ENCODE results near the gene DKK3.

Gene DKK3

GRCh38 chr11:12029738-12030363 lies 21.4 kb upstream of the DKK3 start:
- DNase-seq, result no peak

GRCh38 chr11:12029119-12029518 lies 20.7 kb upstream of the DKK3 start:
- DNase-seq, result no peak

GRCh38 chr11:12028303-12028702 lies 19.9 kb upstream of the DKK3 start:
- no peak for DNase-seq

GRCh38 chr11:12026331-12027211 lies 18.1 kb upstream of the DKK3 start:
- DNase-seq, result no peak

GRCh38 chr11:12024254-12024926 lies 16.0 kb upstream of the DKK3 start:
- DNase-seq, result no peak

- DNase-seq, result no peak
Observed at GRCh38 chr11:12023015-12023414, 14.6 kb upstream of the DKK3 start.

- DNase-seq, result no peak
Observed at GRCh38 chr11:12020546-12020945, 12.1 kb upstream of the DKK3 start.

GRCh38 chr11:12019866-12020416 lies 11.5 kb upstream of the DKK3 start:
- no peak for DNase-seq

- no peak for DNase-seq
Observed at GRCh38 chr11:12019337-12019736, 10.9 kb upstream of the DKK3 start.

GRCh38 chr11:12017865-12018453 lies 9.5 kb upstream of the DKK3 start:
- DNase-seq, result no peak

- DNase-seq, result no peak
Observed at GRCh38 chr11:12017243-12017678, 8.8 kb upstream of the DKK3 start.

- no peak for DNase-seq
Observed at GRCh38 chr11:12016246-12016645, 7.8 kb upstream of the DKK3 start.

GRCh38 chr11:12015486-12015885 lies 7.1 kb upstream of the DKK3 start:
- no peak for DNase-seq

- DNase-seq, result no peak
Observed at GRCh38 chr11:12013781-12014180, 5.4 kb upstream of the DKK3 start.

GRCh38 chr11:12009617-12010321 lies 1.3 kb upstream of the DKK3 start:
- no peak for DNase-seq

- DNase-seq, result no peak
Observed at GRCh38 chr11:12008790-12009616, 577 bp upstream of the DKK3 start.

- no peak for DNase-seq
Observed at GRCh38 chr11:12007230-12007593, 1.2 kb downstream of the DKK3 start.

- no peak for DNase-seq
Observed at GRCh38 chr11:12006552-12007229, 1.7 kb downstream of the DKK3 start.

- no peak for DNase-seq
Observed at GRCh38 chr11:12005476-12005875, 3.0 kb downstream of the DKK3 start.

- no peak for DNase-seq
Observed at GRCh38 chr11:12005061-12005460, 3.4 kb downstream of the DKK3 start.

- no peak for DNase-seq
Observed at GRCh38 chr11:12003815-12004214, 4.6 kb downstream of the DKK3 start.

Data from activated CD4-positive, alpha-beta T cell treated with anti-CD3 and anti-CD28 coated beads for 4 hours (primary cell).